Neural cell (in vitro differentiated cells): ENCODE results near the gene TCOF1. TPM values are rescaled to one million over a fixed set of nuclear protein-coding genes. Genes with fewer than 3 reads are reported as not detected.

ENCODE experiments used
- H2AFZ ChIP-seq: fragments of 200-600, 300-800 bp; sonication (generic), shearing (Covaris generic); 2 replicates; pipeline ENCODE4 v1.6.0; 2014; ENCODE audit warnings: low read depth, mild to moderate bottlenecking, antibody characterized with exemption, low read length, moderate library complexity
- H3F3A ChIP-seq: fragments of 200-600 bp; shearing (Covaris generic); 2 replicates; pipeline ENCODE4 v1.6.1; 2016; ENCODE audit warnings: mild to moderate bottlenecking, moderate library complexity, mixed read lengths, antibody characterized with exemption, low read length; ENCODE audit not compliant: insufficient read depth, poor library complexity, severe bottlenecking
- H3K27ac ChIP-seq: fragments of 200-600, 300-800 bp; sonication (generic), shearing (Covaris generic); 2 replicates; pipeline ENCODE4 v1.5.1; 2014; ENCODE audit warnings: mild to moderate bottlenecking, low read length, moderate library complexity
- H3K27me3 ChIP-seq: fragments of 300-800, 200-600 bp; sonication (generic), shearing (Covaris generic); 2 replicates; pipeline ENCODE4 v1.6.0; 2014; ENCODE audit warnings: mild to moderate bottlenecking, low read depth, low read length, moderate library complexity; ENCODE audit not compliant: insufficient read depth
- H3K36me3 ChIP-seq: fragments of 300-800, 200-600 bp; sonication (generic), shearing (Covaris generic); 2 replicates; pipeline ENCODE4 v1.5.1; 2014; ENCODE audit warnings: mild to moderate bottlenecking, antibody characterized with exemption, low read length, moderate library complexity; ENCODE audit not compliant: insufficient read depth
- H3K4me2 ChIP-seq: fragments of 300-800, 200-600 bp; sonication (generic), shearing (Covaris generic); 2 replicates; pipeline ENCODE4 v1.6.0; 2014; ENCODE audit warnings: mild to moderate bottlenecking, low read length
- H3K4me3 ChIP-seq: fragments of 300-800, 200-600 bp; sonication (generic), shearing (Covaris generic); 2 replicates; pipeline ENCODE4 v1.5.1; 2014; ENCODE audit warnings: mild to moderate bottlenecking, low read length, moderate library complexity
- H3K79me2 ChIP-seq: fragments of 200-600 bp; shearing (Covaris generic); replicated peaks from 2 replicates; pipeline ENCODE4 v1.6.0; 2014; ENCODE audit warnings: mild to moderate bottlenecking, low read length, moderate library complexity; ENCODE audit not compliant: insufficient read depth
- H3K9ac ChIP-seq: fragments of 300-800, 200-600 bp; sonication (generic), shearing (Covaris generic); 2 replicates; pipeline ENCODE4 v1.6.1; 2016; ENCODE audit warnings: mild to moderate bottlenecking, low read length, mixed read lengths
- H3K9me2 ChIP-seq: fragments of 200-600 bp; shearing (Covaris generic); 2 replicates; pipeline ENCODE4 v1.6.1; 2016; ENCODE audit warnings: mild to moderate bottlenecking, low read length, mixed read lengths; ENCODE audit not compliant: insufficient read depth
- H3K9me3 ChIP-seq: fragments of 200-600, 300-800 bp; sonication (generic), shearing (Covaris generic); 2 replicates; pipeline ENCODE4 v1.6.1; 2016; ENCODE audit warnings: mild to moderate bottlenecking, mixed run types, low read length, moderate library complexity, mixed read lengths
- H4K20me1 ChIP-seq: fragments of 200-600 bp; shearing (Covaris generic); 2 replicates; pipeline ENCODE4 v1.6.1; 2016; ENCODE audit warnings: mild to moderate bottlenecking, mixed run types; ENCODE audit not compliant: insufficient read depth
- EP300 ChIP-seq: fragments of 450-650 bp; conservative IDR thresholded peaks from 2 replicates; pipeline ENCODE4 v1.6.1; 2014; ENCODE audit warnings: antibody characterized with exemption, mild to moderate bottlenecking, moderate library complexity; ENCODE audit not compliant: poor library complexity, severe bottlenecking
- EZH2 ChIP-seq: fragments of 200-600, 300-800 bp; shearing (Covaris generic), sonication (generic); IDR thresholded peaks from 2 replicates; pipeline ENCODE4 v1.6.1; 2014; ENCODE audit warnings: antibody characterized with exemption, low read length, borderline replicate concordance, mild to moderate bottlenecking; ENCODE audit not compliant: insufficient read depth, poor library complexity, severe bottlenecking
- MXI1 ChIP-seq: fragments of 450-650 bp; conservative IDR thresholded peaks from 2 replicates; pipeline ENCODE4 v1.6.1; 2014; ENCODE audit warnings: antibody characterized with exemption, mild to moderate bottlenecking; ENCODE audit not compliant: poor library complexity, severe bottlenecking
- POLR2AphosphoS5 ChIP-seq: IDR thresholded peaks from 2 replicates; pipeline ENCODE4 v1.6.1; 2012
- RAD21 ChIP-seq: fragments of 450-650 bp; conservative IDR thresholded peaks from 2 replicates; pipeline ENCODE4 v1.6.1; 2014; ENCODE audit warnings: antibody characterized with exemption, mild to moderate bottlenecking, moderate library complexity
- SMC3 ChIP-seq: fragments of 450-650 bp; conservative IDR thresholded peaks from 2 replicates; pipeline ENCODE4 v1.6.1; 2014; ENCODE audit warnings: antibody characterized with exemption, mild to moderate bottlenecking, moderate library complexity; ENCODE audit not compliant: poor library complexity
- TAF1 ChIP-seq: IDR thresholded peaks from 2 replicates; pipeline ENCODE4 v1.6.1; 2012; ENCODE audit warnings: low read depth
- polyA plus RNA-seq: library from polyadenylated mRNA; depleted of rRNA; stranded (reverse); fragments of >200 nt; gene quantifications from 2 replicates; pipeline ENCODE4 v1.2.3, GENCODE V29; 2014
- TF ChIP-seq, protein P1 (sequence below): fragments of 450-650 bp; IDR thresholded peaks from 2 replicates; pipeline ENCODE4 v1.5.1; 2014; ENCODE audit warnings: antibody characterized with exemption, mild to moderate bottlenecking, moderate library complexity; ENCODE audit not compliant: poor library complexity, severe bottlenecking
- TF ChIP-seq, protein P2 (sequence below): IDR thresholded peaks from 2 replicates; pipeline ENCODE4 v1.6.1; 2012; ENCODE audit warnings: borderline replicate concordance

The TCOF1 gene
- polyA plus RNA-seq, 1 donor from 2014 or later, result 6.5 TPM

DNA sequence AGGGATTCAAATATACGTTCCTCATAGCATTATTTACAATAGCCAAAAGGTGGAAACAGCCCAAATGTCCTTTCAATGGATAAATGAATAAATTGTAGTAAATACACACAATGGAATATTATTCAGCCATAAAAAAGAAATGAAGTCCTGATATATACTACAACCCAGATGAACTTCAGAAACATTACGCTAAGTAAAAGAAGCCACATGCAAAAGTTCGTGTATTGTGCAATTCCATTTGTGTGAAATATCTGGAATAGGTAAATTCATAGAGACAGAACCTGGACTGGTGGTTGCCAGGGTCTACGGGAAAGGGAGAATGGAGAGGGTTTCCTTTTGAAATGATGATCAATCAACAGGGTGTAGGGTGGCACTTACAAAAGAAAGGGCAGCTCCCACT lies 42.3 kb upstream of the TCOF1 start:
- Histone ChIP-seq H3K79me2 (no peaks in the 10 kb centered on the region), H3K9ac (no peak overlapping the region), H3K9me3 (no peaks in the 10 kb centered on the region), H2AFZ (no peak overlapping the region), H3K9me2 (no peaks in the 10 kb centered on the region), H3K27ac (no peak overlapping the region), H3K4me2 (no peak overlapping the region), H3K4me3 (no peak overlapping the region), H4K20me1 (no peaks in the 10 kb centered on the region), H3F3A (peaks cover 5% of the 10 kb centered on the region), H3K36me3 (no peaks in the 10 kb centered on the region), H3K27me3 (no peaks in the 10 kb centered on the region)
- no peak for TF ChIP-seq EZH2
- TF ChIP-seq, protein P1, sequence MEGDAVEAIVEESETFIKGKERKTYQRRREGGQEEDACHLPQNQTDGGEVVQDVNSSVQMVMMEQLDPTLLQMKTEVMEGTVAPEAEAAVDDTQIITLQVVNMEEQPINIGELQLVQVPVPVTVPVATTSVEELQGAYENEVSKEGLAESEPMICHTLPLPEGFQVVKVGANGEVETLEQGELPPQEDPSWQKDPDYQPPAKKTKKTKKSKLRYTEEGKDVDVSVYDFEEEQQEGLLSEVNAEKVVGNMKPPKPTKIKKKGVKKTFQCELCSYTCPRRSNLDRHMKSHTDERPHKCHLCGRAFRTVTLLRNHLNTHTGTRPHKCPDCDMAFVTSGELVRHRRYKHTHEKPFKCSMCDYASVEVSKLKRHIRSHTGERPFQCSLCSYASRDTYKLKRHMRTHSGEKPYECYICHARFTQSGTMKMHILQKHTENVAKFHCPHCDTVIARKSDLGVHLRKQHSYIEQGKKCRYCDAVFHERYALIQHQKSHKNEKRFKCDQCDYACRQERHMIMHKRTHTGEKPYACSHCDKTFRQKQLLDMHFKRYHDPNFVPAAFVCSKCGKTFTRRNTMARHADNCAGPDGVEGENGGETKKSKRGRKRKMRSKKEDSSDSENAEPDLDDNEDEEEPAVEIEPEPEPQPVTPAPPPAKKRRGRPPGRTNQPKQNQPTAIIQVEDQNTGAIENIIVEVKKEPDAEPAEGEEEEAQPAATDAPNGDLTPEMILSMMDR, result no peak
- TF ChIP-seq POLR2AphosphoS5, result no peak
- TF ChIP-seq, protein P2, sequence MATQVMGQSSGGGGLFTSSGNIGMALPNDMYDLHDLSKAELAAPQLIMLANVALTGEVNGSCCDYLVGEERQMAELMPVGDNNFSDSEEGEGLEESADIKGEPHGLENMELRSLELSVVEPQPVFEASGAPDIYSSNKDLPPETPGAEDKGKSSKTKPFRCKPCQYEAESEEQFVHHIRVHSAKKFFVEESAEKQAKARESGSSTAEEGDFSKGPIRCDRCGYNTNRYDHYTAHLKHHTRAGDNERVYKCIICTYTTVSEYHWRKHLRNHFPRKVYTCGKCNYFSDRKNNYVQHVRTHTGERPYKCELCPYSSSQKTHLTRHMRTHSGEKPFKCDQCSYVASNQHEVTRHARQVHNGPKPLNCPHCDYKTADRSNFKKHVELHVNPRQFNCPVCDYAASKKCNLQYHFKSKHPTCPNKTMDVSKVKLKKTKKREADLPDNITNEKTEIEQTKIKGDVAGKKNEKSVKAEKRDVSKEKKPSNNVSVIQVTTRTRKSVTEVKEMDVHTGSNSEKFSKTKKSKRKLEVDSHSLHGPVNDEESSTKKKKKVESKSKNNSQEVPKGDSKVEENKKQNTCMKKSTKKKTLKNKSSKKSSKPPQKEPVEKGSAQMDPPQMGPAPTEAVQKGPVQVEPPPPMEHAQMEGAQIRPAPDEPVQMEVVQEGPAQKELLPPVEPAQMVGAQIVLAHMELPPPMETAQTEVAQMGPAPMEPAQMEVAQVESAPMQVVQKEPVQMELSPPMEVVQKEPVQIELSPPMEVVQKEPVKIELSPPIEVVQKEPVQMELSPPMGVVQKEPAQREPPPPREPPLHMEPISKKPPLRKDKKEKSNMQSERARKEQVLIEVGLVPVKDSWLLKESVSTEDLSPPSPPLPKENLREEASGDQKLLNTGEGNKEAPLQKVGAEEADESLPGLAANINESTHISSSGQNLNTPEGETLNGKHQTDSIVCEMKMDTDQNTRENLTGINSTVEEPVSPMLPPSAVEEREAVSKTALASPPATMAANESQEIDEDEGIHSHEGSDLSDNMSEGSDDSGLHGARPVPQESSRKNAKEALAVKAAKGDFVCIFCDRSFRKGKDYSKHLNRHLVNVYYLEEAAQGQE, result no peak
- no peak for TF ChIP-seq EP300
- TF ChIP-seq SMC3, result no peak
- no peak for TF ChIP-seq RAD21
- TF ChIP-seq MXI1, result no peak
- TF ChIP-seq TAF1, result no peak

DNA sequence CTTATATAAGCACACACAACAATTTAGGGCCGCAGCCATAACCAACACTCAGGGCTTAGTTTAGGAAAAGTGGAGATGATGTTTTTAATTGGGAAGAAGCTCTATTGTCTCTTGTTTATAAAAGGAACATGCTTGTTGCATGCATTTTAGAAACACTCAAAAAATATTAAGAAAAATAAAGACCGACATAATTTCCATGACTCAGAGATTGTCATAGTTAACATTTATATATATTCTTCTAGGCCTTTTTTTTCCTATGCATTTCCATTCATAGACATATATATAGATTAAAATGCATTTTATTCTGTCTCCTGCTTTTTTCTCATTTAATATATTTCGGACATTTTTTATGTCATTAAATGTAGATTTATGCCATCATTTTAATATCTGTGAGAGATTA lies 41.2 kb upstream of the TCOF1 start:
- Histone ChIP-seq H2AFZ (no peak overlapping the region), H3K27ac (no peak overlapping the region)

More for the DNA sequence above, 41.2 kb upstream of the TCOF1 start:
- Histone ChIP-seq H3F3A (no peaks in the 10 kb centered on the region), H4K20me1 (no peaks in the 10 kb centered on the region), H3K4me3 (no peak overlapping the region), H3K9ac (no peak overlapping the region), H3K4me2 (no peak overlapping the region), H3K9me3 (no peaks in the 10 kb centered on the region), H3K36me3 (no peaks in the 10 kb centered on the region), H3K27me3 (no peaks in the 10 kb centered on the region), H3K79me2 (no peaks in the 10 kb centered on the region), H3K9me2 (no peaks in the 10 kb centered on the region)
- no peak for TF ChIP-seq TAF1
- TF ChIP-seq, protein P2, result no peak
- no peak for TF ChIP-seq SMC3
- TF ChIP-seq EZH2, result no peak
- no peak for TF ChIP-seq POLR2AphosphoS5
- TF ChIP-seq MXI1, result no peak
- no peak for TF ChIP-seq RAD21
- no peak for TF ChIP-seq EP300
- TF ChIP-seq, protein P1, result no peak
